ENCODE data around the gene HMOX1. TPM values are rescaled to one million over a fixed set of nuclear protein-coding genes. Genes with fewer than 3 reads are reported as not detected.

The HMOX1 gene
- total and polyA plus RNA-seq, 12 donors: 15.4 to 578 (median 39.3) TPM

- H3K4me1 ChIP-seq (replicated peaks in 1 of 2): peaks cover 0 to 4% of the 10 kb centered on the region in 2 donors
- no peak for DNase-seq
- WGBS, 4 donors: 80 to 96% (median 92%) methylated on average over 5 of the region's 5 CpGs
- no peaks in the 10 kb centered on the region for H3K27me3 ChIP-seq
- H3K9me3 ChIP-seq (replicated peaks in 1 of 3): no peaks in the 10 kb centered on the region
- TF ChIP-seq CTCF (IDR thresholded peaks at IDR 0.05): no peak
- TF ChIP-seq POLR2A (IDR thresholded peaks at IDR 0.05): no peak
- H3K27ac ChIP-seq: no peak overlapping the region
- intact Hi-C loops (cut with DNase I): no loop called here
- peaks cover 0 to 11% of the 10 kb centered on the region in 2 donors for H3K36me3 ChIP-seq (replicated peaks in 1 of 2)
- no peak overlapping the region for H3K4me3 ChIP-seq
These were observed 45.9 kb downstream of the HMOX1 start for GRCh38 chr22:35426801-35427140.

DNA sequence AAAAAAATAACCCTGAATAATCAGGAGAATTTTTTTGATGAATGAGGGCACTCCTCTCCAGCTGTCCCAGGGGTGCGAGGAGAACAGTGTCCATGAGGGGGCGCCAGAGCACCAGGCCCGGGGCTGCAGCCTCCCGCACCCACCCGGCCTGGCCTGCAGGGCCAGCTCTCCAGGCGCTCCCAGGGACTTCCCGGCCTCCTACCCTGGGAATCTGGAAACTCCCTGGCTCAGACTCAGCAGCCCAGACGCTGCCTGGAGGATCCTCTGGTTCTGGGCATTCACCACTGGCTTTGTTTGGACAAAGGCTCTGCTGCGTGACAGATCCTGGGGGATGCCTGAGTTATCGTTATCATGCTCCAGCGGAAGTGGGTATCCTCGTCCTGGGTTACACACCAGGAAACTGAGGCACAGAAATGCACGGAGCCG, 50.0 kb downstream of the HMOX1 start:
- Histone ChIP-seq H3K4me1 (replicated peaks in 1 of 2) (peaks cover 0 to 4% of the 10 kb centered on the region in 2 donors), H3K36me3 (replicated peaks in 1 of 2) (no peaks in the 10 kb centered on the region), H3K27me3 (no peaks in the 10 kb centered on the region), H3K4me3 (no peak overlapping the region), H3K9me3 (replicated peaks in 1 of 3) (peaks cover 0 to 7% (median 0%) of the 10 kb centered on the region in 3 donors), H3K27ac (peak overlapping the region in 2 of 5 donors; percentile 7 to 17)
- 11 to 24% (median 19%) methylated on average over 5 to 14 of the region's 14 CpGs for WGBS, 4 donors
- intact Hi-C loops (cut with DNase I): loop anchor here (2.0 to 5.0 kb wide), 3 partner anchors 152 to 192 kb away; no protein-coding TSS in a partner anchor
- DNase-seq: peak; percentile 90 to 95 (median 92)
- TF ChIP-seq POLR2A (IDR thresholded peaks at IDR 0.05) (no peak), CTCF (IDR thresholded peaks at IDR 0.05) (peak; percentile 98 to 100 (median 99))

DNA sequence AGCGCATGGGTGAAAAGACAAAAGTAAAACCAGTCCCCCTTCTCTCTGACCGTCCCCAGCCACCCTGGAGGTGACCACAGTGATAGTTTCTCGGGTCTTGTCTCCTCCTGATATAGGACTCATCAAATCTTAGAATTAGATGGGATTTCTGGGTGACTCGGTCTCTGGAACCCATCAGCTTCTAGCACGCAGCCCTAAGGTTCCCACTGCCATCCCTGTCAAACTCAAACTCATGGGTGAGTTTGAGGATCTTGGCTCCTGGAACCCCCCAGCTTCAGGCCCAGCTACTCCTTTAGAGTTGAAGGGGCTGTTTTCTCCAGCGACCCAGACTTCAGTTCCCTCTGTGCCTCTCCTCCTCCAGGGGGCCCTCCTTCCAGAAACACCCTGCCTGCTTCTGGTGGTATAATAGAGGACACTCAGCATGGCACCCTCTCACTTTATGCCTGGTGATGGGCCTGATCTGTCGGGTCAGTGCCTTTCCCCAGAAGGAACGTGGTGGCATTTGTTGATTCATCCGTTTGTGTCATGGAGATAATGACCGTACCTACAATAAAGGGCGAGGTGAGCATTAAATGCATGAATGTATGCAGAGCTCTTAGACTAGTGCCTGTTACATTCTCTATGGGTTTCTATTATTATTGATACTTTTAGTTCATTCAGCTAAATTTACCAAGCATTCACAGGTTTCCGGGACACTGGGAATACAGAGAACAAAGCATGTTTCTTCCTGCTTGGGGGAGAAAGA, 50.8 kb downstream of the HMOX1 start:
- no peak for TF ChIP-seq CTCF (IDR thresholded peaks at IDR 0.05)
- no peak for TF ChIP-seq POLR2A (IDR thresholded peaks at IDR 0.05)
- H3K4me3 ChIP-seq: no peak overlapping the region
- no peaks in the 10 kb centered on the region for H3K27me3 ChIP-seq
- 90 to 100% (median 96%) methylated on average over 9 to 12 of the region's 12 CpGs for WGBS, 4 donors
- peak overlapping the region in 2 of 5 donors; percentile 7 to 17 for H3K27ac ChIP-seq
- intact Hi-C loops (cut with DNase I): loop anchor here (2.0 to 5.0 kb wide), 3 partner anchors 151 to 191 kb away; no protein-coding TSS in a partner anchor
- H3K9me3 ChIP-seq (replicated peaks in 1 of 3): peaks cover 0 to 7% (median 0%) of the 10 kb centered on the region in 3 donors
- H3K36me3 ChIP-seq (replicated peaks in 1 of 2): no peaks in the 10 kb centered on the region
- no peak for DNase-seq
- H3K4me1 ChIP-seq (replicated peaks in 1 of 2): peaks cover 0 to 4% of the 10 kb centered on the region in 2 donors

- H3K4me1 ChIP-seq (replicated peaks in 1 of 2): peaks cover 0 to 4% of the 10 kb centered on the region in 2 donors
- no peak for DNase-seq
- peaks cover 0 to 7% (median 0%) of the 10 kb centered on the region in 3 donors for H3K9me3 ChIP-seq (replicated peaks in 1 of 3)
- H3K27me3 ChIP-seq: no peaks in the 10 kb centered on the region
- H3K36me3 ChIP-seq (replicated peaks in 1 of 2): no peaks in the 10 kb centered on the region
- intact Hi-C loops (cut with DNase I): loop anchor here in 1 of 2 donors (5.0 kb wide), 1 partner anchor 155 kb away; no protein-coding TSS in a partner anchor
- no peak overlapping the region for H3K27ac ChIP-seq
- WGBS, 4 donors: 95 to 98% (median 96%) methylated on average over 10 to 13 of the region's 13 CpGs
- TF ChIP-seq CTCF (IDR thresholded peaks at IDR 0.05) (no peak), POLR2A (IDR thresholded peaks at IDR 0.05) (no peak)
- no peak overlapping the region for H3K4me3 ChIP-seq
These were observed 51.5 kb downstream of the HMOX1 start for GRCh38 chr22:35432228-35432905.

Data from adrenal gland (tissue), 12 donors.